Measurements from ENCODE around the gene ARHGEF12.

Gene ARHGEF12

DNA sequence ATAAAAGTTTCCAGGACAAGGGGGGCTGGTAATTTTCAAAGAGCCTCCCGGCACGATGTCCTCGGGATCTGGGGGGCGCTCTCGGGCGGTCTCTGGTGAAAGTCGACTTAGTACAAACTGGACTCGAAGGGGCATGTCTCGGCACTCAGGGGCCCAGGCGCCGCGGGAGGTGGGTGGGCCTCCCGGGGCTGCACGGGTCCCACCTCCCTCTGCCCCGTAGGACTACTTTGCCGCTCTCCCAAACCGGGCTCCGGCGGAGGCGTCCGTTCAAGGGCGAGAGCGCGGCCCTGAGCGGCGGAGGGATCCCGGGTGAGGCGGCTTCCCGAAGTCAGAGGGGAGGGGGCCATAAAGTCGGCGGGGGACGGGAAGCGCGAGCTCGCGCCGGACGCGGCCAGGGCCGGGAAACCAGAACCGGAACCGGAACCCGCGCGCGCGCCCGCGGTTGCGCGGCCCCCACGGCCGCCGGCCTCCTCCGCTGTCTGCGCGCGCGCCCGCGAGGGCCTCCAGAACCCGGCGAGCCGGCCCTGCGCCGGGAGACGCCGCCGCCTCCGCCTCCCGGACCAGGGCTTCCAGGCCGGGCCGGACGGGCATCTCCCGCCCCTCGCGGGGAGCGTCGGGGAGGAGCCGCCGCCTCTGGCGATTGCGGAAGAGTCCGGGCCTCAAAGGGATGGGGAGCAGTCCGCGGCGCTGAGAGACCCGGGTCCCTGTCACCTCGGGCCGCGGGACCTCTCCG, at the start of gene ARHGEF12:
TSS of gene ARHGEF12 (plus strand) at position 506 of the 733 bp plus-strand sequence. CDS start 831 bp downstream, outside the sequence.
- peak; percentile 79 for DNase-seq

GRCh38 chr11:120288021-120288420, 48.2 kb upstream of the ARHGEF12 start:
- DNase-seq: no peak

DNA sequence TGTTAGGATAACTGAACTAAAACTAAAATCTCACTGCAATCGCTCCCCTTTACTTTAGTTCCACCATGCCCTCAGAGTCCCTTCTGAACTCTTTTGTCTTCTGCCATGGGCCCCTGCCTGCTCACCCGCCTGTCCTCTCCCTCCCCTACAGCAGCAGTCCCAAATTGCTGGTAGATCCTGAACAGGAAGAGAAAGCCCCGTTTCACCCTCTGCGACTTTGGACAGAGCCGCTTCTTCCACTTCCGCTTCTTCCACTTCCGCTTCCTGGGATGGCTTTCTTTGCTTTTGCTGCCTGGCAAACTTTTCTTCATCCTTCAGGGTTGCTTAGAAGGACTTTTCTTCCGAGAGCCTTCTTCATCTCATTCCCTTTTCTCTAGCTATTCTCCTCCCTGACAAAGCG, 46.8 kb upstream of the ARHGEF12 start:
- DNase-seq: no peak

- DNase-seq: no peak
Measured at GRCh38 chr11:120290956-120291355, 45.3 kb upstream of the ARHGEF12 start.

DNA sequence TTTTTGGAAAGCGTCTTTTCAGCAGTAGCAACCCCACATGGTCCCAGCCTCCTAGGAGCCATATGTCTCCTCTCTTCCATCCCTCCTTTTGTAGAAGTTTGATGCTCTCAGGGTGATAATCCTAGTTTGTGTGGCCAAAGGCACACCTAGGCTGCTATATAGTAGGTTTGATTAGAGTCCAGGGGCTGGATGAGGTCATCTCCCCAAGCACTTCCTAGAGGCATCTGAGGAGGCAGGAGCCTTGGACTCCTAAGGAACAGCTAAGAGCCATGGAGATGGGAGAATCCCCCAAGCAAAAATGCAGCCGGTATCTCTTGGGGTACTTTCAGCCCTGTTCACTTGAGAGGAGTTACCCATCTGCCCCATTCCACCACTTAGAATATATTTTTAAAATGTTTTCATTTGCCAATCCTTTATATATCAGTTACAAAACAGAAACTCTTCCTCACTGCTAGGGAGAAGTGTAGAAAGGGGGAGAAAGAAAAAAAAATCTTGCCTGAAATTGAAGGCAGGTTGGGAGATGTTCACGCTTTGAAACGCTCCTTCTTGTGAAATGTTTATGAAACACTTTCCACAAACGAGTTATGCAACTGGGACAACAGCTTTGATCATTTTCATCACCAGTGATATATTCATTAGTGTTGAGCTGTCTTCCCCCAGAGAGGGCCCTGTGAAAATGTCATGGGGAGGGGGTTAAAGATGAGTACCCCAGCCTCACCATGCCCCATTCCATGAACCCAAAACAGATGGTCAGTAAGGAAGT, 43.0 kb upstream of the ARHGEF12 start:
- no peak for DNase-seq

DNA sequence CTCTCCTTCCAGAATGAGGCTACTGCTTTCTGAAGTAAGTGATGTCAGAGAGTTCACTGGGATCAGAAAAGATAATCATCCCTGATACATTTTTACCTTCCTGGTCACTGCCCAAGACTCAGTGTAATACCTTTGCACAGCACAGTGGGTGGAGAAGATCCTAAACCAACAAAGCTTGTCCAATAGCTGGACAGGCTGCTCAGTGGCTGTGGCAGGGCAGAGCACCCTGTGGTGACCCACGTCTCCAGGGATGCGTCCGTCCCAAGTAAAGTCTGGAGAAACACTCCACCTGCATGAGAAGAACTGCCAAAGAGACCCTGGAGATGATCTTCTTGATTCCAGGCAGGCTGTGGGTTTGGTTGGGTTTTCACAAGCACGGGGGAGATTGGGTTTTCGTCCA, 42.1 kb upstream of the ARHGEF12 start:
- no peak for DNase-seq

DNA sequence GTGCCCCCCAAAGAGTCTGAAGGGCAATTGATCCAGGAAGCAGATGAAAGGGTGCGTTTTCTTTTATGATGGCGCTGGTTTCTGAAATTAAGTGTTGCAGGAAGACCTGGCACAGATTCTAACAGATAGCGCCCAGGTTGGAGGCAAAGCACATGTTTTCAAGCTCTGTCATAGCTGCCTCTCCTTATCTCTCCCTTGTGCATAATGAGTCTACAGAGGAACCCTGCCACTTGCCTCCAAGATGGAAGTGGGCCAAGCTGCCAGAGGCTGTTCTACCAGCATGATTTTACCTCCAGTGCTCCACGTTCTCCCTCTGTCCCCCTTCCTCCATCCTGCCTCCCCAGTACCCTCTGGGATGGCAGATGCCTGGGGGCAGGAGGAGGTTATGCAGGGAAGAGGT, 41.1 kb upstream of the ARHGEF12 start:
- no peak for DNase-seq

- no peak for DNase-seq
Measured at GRCh38 chr11:120296554-120296953, 39.7 kb upstream of the ARHGEF12 start.

- no peak for DNase-seq
Measured at GRCh38 chr11:120298461-120298860, 37.8 kb upstream of the ARHGEF12 start.

DNA sequence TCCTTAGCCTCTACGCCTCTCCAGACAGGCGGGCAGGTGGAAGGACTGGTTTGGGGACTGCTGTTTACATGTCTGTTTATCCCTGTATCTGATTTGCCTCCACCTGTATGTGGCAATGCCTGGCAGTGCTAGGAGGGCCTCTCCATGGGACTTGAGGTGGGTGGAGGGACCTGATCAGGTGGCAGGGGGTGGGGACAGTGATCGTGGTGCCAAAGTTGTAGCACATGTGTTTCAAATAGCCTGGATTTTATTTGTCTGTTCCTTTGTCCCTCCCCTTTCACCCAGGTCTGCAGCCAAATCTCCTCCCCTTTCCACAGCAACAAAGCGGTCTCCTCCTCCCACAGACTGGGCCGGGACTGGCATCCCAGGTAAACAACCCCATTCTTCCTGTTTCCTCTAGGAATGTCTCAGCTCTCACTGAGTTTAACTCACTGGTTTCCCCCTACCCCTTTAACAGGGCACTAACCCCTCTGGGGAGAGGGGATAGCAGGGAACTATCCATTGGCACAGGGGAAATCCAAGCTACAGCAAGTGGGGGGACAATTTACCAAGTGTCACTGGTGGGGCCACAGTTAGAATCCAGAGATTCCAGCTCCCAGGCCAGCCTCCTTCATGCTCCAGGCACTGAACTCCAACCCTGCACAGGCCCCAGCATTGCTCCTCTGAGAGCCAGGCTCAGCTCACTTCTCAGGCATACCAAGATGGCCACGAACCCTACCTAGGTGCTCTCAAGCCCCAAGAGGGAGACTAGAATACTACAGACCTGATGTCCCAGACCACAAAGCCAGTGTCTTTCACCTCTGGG, 34.0 kb upstream of the ARHGEF12 start:
- DNase-seq: no peak

DNA sequence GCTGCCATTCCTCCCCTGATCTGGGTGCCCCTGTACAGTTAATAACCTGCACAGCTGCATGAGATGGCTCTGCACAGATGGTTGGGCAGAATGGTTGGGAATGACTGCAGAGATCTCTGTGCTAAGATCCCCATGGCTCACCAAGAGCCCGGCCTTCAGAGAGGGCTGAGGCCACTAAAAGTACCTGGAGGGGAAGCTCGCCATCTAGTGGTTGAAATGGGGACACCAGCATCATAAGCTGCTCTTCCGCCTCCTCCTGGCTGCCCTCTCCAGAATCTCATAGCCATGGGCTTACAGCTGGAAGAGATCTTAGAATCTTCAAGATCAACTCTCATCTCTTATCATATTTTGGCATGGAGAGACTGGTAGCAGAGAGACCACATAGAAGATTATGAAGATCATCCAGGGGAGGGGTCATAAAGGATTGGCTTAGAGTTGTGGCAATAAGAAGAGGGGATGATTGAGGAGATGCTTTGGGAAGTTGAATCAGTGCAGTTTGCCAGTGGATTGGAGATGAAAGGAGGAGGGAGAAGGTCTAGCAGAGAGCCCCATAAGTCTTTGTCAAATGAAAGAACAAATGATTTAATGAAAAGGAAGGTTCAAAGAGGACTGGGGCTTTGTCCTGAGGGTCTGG, 33.1 kb upstream of the ARHGEF12 start:
- peak; percentile 49 for DNase-seq

DNA sequence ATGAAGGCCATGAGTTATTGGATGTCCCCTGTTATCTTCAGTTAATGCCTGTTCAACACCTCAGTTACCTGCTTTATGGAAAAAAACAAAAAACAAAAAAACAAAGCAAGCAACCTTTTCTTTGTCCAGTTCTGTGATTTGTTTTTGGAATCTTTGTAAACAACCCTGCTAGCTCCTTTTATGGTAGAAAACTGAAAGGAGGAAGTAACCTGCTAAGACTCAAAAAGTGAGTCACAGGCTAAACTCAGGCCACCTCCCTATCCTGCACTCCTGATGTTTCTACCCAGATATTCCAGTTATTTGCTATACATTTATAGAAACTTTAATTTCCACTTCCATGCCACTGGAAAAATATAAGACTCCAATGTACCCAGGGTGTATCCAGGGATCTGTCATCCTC, 31.7 kb upstream of the ARHGEF12 start:
- DNase-seq: no peak

- DNase-seq: no peak
Measured at GRCh38 chr11:120305286-120305685, 30.9 kb upstream of the ARHGEF12 start.

- no peak for DNase-seq
Measured at GRCh38 chr11:120306519-120307242, 29.5 kb upstream of the ARHGEF12 start.

- DNase-seq: no peak
Measured at GRCh38 chr11:120307476-120307875, 28.7 kb upstream of the ARHGEF12 start.

DNA sequence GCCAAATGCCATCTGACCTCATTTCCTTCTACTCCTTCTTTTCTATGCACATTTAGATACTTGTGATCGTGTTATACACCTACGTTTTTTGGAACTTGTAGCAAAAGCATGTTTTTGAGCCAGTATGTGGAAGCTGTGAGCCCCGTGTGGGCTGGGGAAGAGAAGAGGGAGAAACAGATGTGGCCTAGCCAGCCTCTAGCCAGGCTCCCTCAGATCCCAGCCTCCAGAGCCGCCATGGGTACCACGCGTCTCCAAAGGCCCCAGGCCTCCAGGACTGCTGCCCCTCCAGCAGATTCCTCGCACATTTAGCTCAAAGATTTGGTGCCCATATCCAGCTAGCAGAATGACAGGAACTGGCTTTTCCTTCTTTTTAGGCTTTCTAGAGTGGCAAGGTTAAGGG, 28.1 kb upstream of the ARHGEF12 start:
- DNase-seq: no peak

DNA sequence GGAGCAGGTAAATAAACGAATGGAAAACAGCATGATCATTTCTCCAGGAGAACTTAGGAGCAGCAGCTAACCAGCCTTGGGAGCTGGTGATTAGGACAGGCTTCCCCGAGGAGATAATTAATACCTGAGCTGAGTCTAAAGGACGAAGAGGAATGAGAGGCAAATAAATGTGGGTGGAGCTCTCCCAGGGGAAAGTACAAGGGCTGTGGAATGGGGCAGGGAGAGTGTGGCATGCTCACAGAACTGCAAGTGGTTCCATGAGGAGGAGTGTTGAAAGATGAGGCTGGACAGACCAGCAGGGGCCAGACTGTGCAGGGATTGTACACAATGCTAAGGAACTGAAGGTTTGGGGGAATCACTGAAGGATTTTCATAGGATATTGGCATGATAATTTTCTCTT, 25.3 kb upstream of the ARHGEF12 start:
- no peak for DNase-seq

GRCh38 chr11:120314861-120315260, 21.4 kb upstream of the ARHGEF12 start:
- DNase-seq: no peak

- DNase-seq: no peak
Measured at GRCh38 chr11:120316880-120317688, 19.1 kb upstream of the ARHGEF12 start.

DNA sequence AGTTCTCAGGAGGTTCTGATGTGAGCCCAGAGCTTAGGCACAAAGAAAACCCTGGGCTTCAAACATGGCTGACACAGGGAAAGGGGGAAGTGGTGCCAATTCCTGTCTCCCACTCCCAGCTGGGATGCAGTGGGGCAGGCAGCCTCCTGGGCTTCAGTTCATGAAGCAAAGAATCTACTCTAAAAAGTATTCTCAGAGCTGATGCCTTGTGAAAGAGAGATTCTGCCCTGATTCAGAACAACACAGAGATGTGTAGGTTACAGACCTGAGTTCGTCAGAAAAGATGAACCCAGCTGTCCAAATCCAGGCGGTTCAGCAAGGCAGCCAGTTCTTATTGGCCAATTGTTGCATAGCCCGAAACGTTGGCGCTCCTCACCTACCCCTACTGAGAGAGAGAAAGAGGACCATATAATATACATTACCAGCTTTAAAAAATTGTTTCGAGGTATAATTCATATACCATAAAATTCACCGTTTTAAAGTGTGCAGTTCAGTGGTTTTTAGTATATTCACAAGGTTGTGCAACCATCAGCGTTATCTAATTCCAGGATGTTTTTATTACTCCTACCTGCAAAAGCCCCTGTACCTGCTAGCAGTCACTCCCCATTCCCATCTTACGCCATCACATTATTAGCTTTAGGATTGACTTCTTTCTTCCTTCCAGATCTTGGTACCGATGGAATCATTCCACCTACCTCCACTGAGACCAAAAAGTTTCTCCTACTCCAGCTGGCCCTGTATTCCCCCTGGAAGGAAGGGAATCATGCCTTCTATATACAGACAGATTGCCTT, 18.3 kb upstream of the ARHGEF12 start:
- no peak for DNase-seq

DNA sequence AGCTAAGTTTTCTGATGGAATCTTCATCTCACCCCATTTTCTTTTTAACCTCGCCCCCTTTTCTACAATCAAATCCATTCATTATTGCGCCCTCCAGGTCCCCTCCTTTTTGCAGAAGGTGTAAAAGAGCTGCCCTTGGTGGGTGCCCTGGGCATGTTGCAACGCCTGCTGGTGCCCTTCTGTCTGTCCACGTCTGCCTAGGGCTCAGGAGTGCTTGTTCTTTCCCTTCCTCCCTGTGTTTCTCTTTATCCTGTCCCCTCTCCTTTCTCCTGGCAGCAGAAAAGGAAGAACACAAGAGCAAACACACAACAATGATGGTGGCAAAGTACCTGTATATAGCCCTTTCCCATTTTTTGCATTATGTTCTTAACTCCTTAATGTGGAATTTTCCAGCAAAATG, 17.3 kb upstream of the ARHGEF12 start:
- DNase-seq: no peak
